ENCODE results near the gene SOWAHA.

Gene SOWAHA

GRCh38 chr5:132828846-132829494 is 15.9 kb downstream of the SOWAHA start:
- no peak for TF ChIP-seq ZFX (IDR thresholded peaks at IDR 0.05)
- no peak for TF ChIP-seq CTCF (conservative IDR thresholded peaks at IDR 0.05)

GRCh38 chr5:132829742-132830435 is 16.8 kb downstream of the SOWAHA start:
- TF ChIP-seq ZFX (IDR thresholded peaks at IDR 0.05) (peak; percentile 91; the same call in 1 of the 2 replicates), CTCF (conservative IDR thresholded peaks at IDR 0.05) (peak; percentile 97)
- H3K27ac ChIP-seq, result peak overlapping the region; percentile 82

More at GRCh38 chr5:132828846-132829494, 15.9 kb downstream of the SOWAHA start:
- peak overlapping the region; percentile 82 for H3K27ac ChIP-seq

- TF ChIP-seq ZFX (IDR thresholded peaks at IDR 0.05) (peak; percentile 87), CTCF (conservative IDR thresholded peaks at IDR 0.05) (no peak)
- H3K27ac ChIP-seq, result peak within 1 kb of the TSS; percentile 82
These were observed 17.5 kb downstream of the SOWAHA start, which contains the start of gene SHROOM1 for GRCh38 chr5:132830436-132831094. Gene SHROOM1 (minus strand): TSS chr5:132830647. CDS start chr5:132826140, 4,507 bp downstream.

- no peak for TF ChIP-seq CTCF (conservative IDR thresholded peaks at IDR 0.05)
- TF ChIP-seq ZFX (IDR thresholded peaks at IDR 0.05), result no peak
- peak overlapping the region; percentile 82 for H3K27ac ChIP-seq
These were observed 18.2 kb downstream of the SOWAHA start for GRCh38 chr5:132831095-132831860.

- no peak overlapping the region for H3K27ac ChIP-seq
- TF ChIP-seq CTCF (conservative IDR thresholded peaks at IDR 0.05) (no peak), ZFX (IDR thresholded peaks at IDR 0.05) (no peak)
These were observed 19.5 kb downstream of the SOWAHA start for GRCh38 chr5:132832612-132833011.

GRCh38 chr5:132834057-132834456 is 21.0 kb downstream of the SOWAHA start:
- TF ChIP-seq ZFX (IDR thresholded peaks at IDR 0.05) (no peak), CTCF (conservative IDR thresholded peaks at IDR 0.05) (no peak)
- no peak overlapping the region for H3K27ac ChIP-seq

Data from C4-2B (cell line).